Esophagus squamous epithelium (tissue), 4 donors: ENCODE results near the gene TFPT.

ENCODE experiments used
- POLR2A ChIP-seq, 4 donors: fragments of 450-650 bp; IDR thresholded peaks; one replicate each; pipeline ENCODE4 v1.6.1; 2017; ENCODE audit warnings: antibody characterized with exemption in 4 of 4, mild to moderate bottlenecking in 4 of 4, moderate library complexity in 3 of 4
- TF ChIP-seq, protein P1 (sequence below), 6 experiments: fragments of 450-650 bp in 4 of 6; fragments of 200-600 bp in 2 of 6; sonication (generic) in 2 of 6; IDR thresholded peaks; one replicate each; pipeline ENCODE4 v1.5.1; 2016 to 2019; ENCODE audit warnings: antibody characterized with exemption in 6 of 6, mild to moderate bottlenecking in 4 of 6, moderate library complexity in 4 of 6

DNA sequence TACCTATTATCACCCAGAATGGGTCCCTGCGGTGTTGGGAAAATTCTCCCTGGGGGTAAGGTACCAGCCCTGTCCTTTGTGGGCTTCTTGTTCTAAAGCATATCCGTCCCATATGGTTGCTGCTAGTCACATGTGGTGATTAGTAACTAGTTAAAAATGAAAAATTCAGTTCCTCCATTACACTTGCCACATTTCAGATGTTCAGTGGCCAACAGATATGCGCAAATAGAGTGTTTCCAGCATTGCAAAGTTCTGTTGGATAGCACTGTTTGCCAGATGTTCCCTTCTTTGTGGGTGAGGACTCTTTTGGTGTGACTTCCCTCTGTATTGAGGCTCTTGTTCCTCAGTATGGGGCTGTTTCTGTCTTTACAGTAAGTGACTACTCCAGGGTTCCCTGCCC, 25.9 kb upstream of the TFPT start:
- TF ChIP-seq POLR2A (IDR thresholded peaks at IDR 0.05) = no peak
- TF ChIP-seq, protein P1, sequence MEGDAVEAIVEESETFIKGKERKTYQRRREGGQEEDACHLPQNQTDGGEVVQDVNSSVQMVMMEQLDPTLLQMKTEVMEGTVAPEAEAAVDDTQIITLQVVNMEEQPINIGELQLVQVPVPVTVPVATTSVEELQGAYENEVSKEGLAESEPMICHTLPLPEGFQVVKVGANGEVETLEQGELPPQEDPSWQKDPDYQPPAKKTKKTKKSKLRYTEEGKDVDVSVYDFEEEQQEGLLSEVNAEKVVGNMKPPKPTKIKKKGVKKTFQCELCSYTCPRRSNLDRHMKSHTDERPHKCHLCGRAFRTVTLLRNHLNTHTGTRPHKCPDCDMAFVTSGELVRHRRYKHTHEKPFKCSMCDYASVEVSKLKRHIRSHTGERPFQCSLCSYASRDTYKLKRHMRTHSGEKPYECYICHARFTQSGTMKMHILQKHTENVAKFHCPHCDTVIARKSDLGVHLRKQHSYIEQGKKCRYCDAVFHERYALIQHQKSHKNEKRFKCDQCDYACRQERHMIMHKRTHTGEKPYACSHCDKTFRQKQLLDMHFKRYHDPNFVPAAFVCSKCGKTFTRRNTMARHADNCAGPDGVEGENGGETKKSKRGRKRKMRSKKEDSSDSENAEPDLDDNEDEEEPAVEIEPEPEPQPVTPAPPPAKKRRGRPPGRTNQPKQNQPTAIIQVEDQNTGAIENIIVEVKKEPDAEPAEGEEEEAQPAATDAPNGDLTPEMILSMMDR (IDR thresholded peaks at IDR 0.05) = no peak
